ENCODE data around the gene KCNE1.
"Not testable (repeated sequence)": the region's sequence is repeated elsewhere in the genome, so short reads cannot be mapped to it uniquely, and the experiment has no call there.

The KCNE1 gene

DNA sequence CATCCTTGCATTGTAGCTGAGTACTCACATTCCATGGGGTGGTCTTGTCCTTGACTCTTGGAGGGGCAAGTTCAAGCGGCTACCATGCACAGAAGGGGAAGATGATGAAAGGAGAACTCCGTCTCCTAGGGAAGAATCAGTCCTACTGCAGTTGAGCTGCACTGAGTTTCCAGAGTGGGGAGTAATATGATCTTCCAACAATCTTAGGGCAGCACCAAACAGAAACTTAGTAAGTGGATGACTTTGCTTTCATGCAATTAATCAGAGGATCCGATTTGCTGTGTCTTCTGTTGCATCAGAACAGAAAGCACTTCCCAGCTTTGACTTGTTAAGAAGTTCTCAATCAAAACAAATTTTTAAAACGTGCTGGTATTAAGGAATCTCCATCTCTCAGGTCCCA, 88.2 kb downstream of the KCNE1 start, which contains the start of gene SMIM34:
SMIM34 (minus strand) TSS at position 147 of the 400 bp plus-strand sequence; CDS start at position 35, 112 bp downstream.
- DNase-seq (ENCODE audit: low read depth in 2 of 2), result not testable (repeated sequence)

DNA sequence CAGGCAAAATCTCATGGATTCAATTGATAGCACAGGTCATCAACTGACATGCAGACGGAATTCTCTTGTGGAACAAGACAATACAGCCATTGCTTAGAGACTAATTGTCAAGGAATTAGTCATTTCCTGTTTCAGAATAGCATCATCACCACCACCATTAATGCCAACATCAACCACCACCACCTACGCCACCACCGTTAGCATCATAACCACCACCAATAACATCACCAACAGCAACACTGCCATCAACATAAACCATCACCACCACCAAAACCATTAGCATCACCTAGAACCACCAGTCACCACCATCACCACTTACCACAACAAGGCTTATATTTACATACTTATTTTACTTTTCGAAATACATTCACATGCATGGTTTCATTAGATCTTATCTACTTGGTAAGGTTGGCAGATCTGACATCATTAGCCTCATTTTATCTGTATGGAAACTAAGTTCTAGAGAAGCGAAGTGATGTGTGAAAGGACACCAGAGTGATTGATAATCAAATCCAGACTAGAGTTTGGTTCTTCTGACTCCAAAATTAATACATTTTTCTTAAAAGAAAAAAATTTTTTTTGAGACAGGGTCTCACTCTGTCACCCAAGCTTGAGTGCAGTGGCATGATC, 94.4 kb downstream of the KCNE1 start:
- not testable (repeated sequence) for DNase-seq (ENCODE audit: low read depth in 2 of 2)

DNA sequence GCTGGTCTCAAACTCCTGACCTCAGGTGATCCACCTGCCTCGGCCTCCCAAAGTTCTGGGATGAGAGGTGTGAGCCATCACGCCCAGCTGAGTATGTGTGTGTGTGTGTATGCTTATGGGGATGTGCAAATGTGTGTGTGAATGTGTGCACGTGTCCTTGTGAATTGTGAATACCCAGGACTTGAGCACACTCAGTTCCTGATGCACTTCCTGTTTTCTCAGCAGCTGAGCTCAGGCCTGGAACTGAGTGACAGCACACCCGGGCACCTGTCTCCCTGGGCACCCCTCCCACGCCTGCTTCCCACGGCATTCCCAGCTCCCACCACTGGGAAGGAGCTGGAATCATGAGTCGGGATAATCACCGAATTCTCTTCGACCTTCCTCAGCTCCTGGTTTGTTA, 104.7 kb downstream of the KCNE1 start:
- DNase-seq (ENCODE audit: low read depth in 2 of 2), result not testable (repeated sequence)

DNA sequence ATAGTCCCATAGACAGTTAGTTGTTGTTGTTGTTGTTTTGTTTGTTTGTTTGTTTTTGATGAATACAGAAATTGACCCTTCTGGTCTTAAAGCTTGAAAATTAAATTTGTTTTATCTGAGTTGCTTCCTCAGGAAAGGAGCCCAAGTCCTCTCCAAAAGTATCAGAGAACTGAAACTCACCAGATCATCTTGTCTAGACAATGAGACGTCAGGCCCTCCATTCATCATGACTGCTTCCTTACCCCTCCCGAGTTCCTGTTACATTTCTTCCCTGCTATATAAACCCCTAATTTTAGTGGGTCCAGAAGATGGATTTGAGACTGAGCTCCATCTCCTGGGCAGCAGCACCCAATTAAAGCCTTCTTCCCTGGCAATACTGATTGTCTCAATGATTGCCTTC, 105.3 kb downstream of the KCNE1 start:
- not testable (repeated sequence) for DNase-seq (ENCODE audit: low read depth in 2 of 2)

DNA sequence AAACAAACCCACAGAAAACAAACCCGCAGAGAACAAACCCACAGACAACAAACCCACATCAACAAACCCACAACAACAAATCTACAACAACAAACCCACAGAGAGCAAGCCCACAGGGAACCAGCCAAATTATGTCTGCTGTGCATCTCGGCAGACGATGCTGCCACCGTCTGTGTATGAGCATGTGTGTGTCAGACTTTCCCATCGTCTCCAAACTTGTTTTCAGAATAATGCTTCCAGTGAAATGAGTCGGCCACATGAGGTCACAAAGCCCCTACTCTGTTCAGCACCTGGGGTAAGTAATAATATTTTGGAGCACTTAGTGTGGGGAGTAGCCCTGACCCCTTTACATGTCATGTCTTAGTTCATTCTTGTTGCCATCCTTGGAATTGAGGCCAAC, 105.9 kb downstream of the KCNE1 start:
- DNase-seq (ENCODE audit: low read depth in 2 of 2), result not testable (repeated sequence)

DNA sequence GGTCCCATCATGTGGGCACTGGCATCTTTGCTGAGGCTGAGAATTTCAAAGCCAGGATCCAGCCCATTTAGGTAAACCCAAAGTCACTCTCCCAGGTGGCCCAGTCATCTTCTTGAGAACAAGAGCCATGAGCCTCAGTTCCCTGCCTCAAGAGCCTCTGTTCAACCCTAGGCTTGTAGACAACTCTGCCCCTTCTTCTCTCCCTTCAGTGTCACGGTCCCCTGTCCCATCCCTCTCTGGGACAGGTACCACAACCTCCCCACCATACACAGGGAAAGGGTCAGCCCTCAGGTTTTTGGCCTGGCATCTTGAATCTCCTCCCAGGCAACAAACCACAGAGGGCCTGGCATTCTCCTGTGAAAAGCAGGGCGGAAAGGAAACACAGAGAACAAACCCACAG, 106.3 kb downstream of the KCNE1 start:
- DNase-seq (ENCODE audit: low read depth in 2 of 2), result not testable (repeated sequence)

DNA sequence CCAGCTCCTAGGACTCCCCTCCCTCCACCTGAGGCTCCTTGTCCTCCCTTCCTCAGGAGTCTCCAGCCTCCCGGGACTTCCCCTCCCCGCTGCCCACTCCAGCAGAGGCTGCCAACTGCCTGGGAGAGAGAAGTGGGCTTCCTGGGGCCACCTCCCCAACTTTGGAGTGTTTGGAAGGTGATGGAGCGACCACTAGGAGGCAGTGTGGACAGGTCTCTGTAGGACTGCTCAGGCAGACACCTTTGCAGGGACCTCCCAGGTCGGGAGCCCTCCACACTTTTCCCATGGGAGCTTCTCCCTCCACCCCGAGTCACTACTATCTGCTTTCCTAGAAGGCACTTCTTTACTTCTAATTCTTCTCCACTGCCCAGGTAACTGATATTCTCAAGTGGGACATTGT, 107.3 kb downstream of the KCNE1 start:
- DNase-seq (ENCODE audit: low read depth in 2 of 2), result not testable (repeated sequence)

DNA sequence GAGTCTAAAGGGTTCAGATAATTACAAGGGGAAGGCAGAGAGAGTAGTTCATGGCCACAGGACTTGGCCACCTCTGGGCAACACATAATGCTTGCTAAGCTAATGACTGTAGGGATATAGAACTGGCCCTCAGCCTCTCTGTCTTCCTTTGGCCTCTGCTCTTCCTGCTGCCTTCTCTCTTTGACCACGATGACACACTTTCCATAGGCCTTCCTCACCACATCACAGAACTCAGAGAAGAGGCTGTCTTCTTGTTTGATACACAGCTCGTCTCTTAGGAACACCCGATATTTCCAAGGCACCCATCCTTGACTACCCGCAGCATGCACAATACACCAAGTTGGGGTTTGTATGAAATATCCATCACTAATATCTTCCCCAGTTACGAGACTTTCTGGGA, 111.5 kb downstream of the KCNE1 start:
- not testable (repeated sequence) for DNase-seq (ENCODE audit: low read depth in 2 of 2)

All from stimulated activated CD4-positive, alpha-beta T cell treated with anti-CD3 and anti-CD28 coated beads, Interleukin-12 subunit alpha, Interleukin-12 subunit beta, amount 100 ng/mL, for 24 hours (primary cell).